Memory B cell (primary cell): ENCODE data around the gene KCNMA1.

Experiments
- ATAC-seq: fragments of 150-1000 bp; cut with Tn5 transposase; 2 replicates; pipeline ENCODE4 v1.10.0; 2021; ENCODE audit warnings: low read depth, mild to moderate bottlenecking, moderate library complexity
- DNase-seq, 2 donors: peaks; one replicate each; pipeline ENCODE4 v3.0.0; 2022; ENCODE audit warnings: low spot score in 2 of 2
- H3K27ac Mint-ChIP-seq: one replicate; pipeline ENCODE4 v1.8.0; 2022; ENCODE audit warnings: mild to moderate bottlenecking, moderate library complexity, mixed read lengths
- H3K27me3 Mint-ChIP-seq: one replicate; pipeline ENCODE4 v1.8.0; 2022; ENCODE audit warnings: mixed read lengths
- H3K36me3 Mint-ChIP-seq: one replicate; pipeline ENCODE4 v1.8.0; 2022; ENCODE audit warnings: mild to moderate bottlenecking, mixed read lengths
- H3K4me1 Mint-ChIP-seq: one replicate; pipeline ENCODE4 v1.8.0; 2022; ENCODE audit warnings: mixed read lengths
- H3K4me3 Mint-ChIP-seq: one replicate; pipeline ENCODE4 v1.8.0; 2022; ENCODE audit warnings: mild to moderate bottlenecking, moderate library complexity, mixed read lengths
- H3K9me3 Mint-ChIP-seq: one replicate; pipeline ENCODE4 v1.8.0; 2022; ENCODE audit warnings: mixed read lengths

The KCNMA1 gene

DNA sequence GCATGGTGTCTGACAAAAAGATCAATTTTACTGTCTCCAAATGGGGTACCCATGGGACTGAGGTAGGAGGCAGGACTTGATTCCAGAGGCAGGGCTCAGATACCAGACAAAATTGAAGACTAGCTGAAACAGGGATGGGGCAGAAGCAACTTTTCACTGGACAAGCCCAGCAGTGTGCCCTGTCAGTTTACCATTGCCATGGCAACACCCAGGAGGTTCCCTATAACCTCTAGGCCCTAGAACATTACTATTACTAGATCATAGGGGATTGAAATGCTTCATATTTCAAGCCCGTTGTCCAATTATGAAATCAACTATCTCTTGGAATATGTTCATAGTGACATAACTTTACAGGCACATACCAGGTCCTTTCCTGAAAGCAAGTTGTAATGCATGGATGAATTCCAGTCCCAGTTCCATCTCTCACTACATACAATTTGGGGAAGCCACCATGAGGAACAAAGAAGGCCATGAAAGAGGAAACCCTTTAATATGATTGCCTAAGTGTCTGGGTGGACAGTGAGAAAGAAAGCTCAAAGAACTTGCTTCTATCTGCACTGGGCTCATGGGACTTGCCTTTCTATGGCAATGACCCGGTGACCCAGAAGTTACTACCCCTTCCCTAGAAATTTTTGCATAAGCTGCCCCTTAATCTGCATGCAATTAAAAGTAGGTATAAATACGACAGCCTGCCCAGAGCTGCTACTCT is 557.9 kb downstream of the KCNMA1 start:
- H3K27me3 Mint-ChIP-seq = no peaks in the 10 kb centered on the region
- ATAC-seq (no peak), DNase-seq (no peak)
- no peaks in the 10 kb centered on the region for H3K36me3 Mint-ChIP-seq
- H3K4me3 Mint-ChIP-seq = no peak overlapping the region
- H3K27ac Mint-ChIP-seq = no peak overlapping the region
- no peaks in the 10 kb centered on the region for H3K9me3 Mint-ChIP-seq
- no peaks in the 10 kb centered on the region for H3K4me1 Mint-ChIP-seq

GRCh38 chr10:77077316-77077945 is 560.2 kb downstream of the KCNMA1 start:
- Mint-ChIP-seq H3K4me3 (no peak overlapping the region), H3K4me1 (no peaks in the 10 kb centered on the region), H3K36me3 (no peaks in the 10 kb centered on the region), H3K27me3 (no peaks in the 10 kb centered on the region), H3K9me3 (no peaks in the 10 kb centered on the region), H3K27ac (no peak overlapping the region)
- ATAC-seq (no peak), DNase-seq (no peak)

- DNase-seq (no peak), ATAC-seq (no peak)
- H3K4me3 Mint-ChIP-seq = no peak overlapping the region
Observed at GRCh38 chr10:77075926-77076325, 561.7 kb downstream of the KCNMA1 start.

DNA sequence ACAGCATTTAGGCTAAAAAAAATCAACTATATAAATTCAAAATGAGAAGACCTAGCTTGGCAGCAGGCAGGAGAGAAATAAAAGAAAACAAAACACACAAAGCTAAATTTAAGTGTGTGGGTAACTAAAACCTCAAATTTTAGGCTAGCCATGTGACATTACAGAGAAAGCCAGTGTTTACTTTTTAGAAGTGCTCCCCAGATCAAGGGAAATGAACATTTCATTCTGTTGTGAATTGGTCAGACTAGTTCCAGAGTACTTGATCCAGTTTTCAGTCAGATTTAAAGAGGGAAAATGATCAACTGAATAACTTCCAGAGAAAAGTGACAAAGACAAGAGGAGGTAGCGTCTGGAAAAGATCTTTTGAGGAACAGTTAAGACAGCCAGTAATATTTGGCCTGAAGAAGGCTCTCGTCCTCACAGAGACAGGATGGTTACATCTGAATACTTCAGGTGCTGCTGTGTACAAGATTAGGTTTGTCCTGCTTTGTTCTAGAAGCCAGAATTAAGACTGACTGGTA is 563.4 kb downstream of the KCNMA1 start:
- no peaks in the 10 kb centered on the region for H3K9me3 Mint-ChIP-seq
- ATAC-seq = no peak
- no peak overlapping the region for H3K27ac Mint-ChIP-seq
- DNase-seq = no peak
- H3K36me3 Mint-ChIP-seq = no peaks in the 10 kb centered on the region
- no peak overlapping the region for H3K4me3 Mint-ChIP-seq
- no peaks in the 10 kb centered on the region for H3K27me3 Mint-ChIP-seq
- H3K4me1 Mint-ChIP-seq = no peaks in the 10 kb centered on the region

More at GRCh38 chr10:77075926-77076325, 561.7 kb downstream of the KCNMA1 start:
- no peaks in the 10 kb centered on the region for H3K27me3 Mint-ChIP-seq
- no peaks in the 10 kb centered on the region for H3K36me3 Mint-ChIP-seq
- H3K9me3 Mint-ChIP-seq = no peaks in the 10 kb centered on the region
- H3K4me1 Mint-ChIP-seq = no peaks in the 10 kb centered on the region
- H3K27ac Mint-ChIP-seq = no peak overlapping the region

- no peak for DNase-seq
- H3K27me3 Mint-ChIP-seq = no peaks in the 10 kb centered on the region
- ATAC-seq = no peak
- no peak overlapping the region for H3K27ac Mint-ChIP-seq
- no peak overlapping the region for H3K4me3 Mint-ChIP-seq
- no peaks in the 10 kb centered on the region for H3K9me3 Mint-ChIP-seq
- no peaks in the 10 kb centered on the region for H3K4me1 Mint-ChIP-seq
- no peaks in the 10 kb centered on the region for H3K36me3 Mint-ChIP-seq
Observed at GRCh38 chr10:77073663-77073960, 564.0 kb downstream of the KCNMA1 start.

DNA sequence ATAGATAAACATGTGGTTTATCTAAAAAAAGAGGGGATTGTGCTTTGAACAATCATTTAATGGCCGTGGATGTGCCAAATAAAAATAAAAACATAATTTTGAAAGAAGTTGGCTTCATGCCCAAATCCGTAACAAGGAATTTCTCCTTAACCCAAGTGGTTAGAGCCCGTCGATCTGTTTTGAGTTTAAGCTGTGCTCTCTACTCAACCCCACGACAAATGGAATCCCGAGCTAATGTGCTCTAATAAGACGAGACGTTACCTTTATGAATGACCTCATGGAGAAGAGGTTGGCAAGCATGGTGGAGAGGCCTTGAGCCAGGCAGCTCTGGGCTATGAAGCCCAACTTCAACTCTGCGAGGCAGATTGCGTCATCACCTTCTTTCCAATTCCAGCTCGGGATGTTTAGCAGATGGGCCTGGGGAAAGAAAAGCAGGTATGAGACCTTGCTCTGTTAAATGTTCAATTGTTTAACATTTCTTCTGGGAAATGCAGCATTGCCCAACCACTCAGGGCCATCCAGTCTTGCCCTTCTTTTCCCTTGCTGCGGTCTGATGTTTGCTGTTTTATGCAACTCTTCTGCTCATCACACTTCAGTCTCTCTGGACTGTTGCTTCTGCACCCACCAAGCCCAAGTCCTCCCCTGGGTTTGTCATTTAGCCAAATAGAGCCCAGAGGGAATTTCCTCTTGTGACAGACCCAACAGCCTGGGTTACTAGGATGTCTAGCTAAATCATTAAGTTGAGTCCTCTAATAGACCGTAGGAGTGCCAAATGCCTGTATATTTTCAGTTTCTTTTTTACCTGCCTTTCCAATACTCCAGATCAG is 564.6 kb downstream of the KCNMA1 start:
- Mint-ChIP-seq H3K27me3 (no peaks in the 10 kb centered on the region), H3K9me3 (no peaks in the 10 kb centered on the region), H3K4me3 (no peak overlapping the region), H3K27ac (no peak overlapping the region), H3K36me3 (no peaks in the 10 kb centered on the region), H3K4me1 (no peaks in the 10 kb centered on the region)
- ATAC-seq = no peak
- DNase-seq = no peak

DNA sequence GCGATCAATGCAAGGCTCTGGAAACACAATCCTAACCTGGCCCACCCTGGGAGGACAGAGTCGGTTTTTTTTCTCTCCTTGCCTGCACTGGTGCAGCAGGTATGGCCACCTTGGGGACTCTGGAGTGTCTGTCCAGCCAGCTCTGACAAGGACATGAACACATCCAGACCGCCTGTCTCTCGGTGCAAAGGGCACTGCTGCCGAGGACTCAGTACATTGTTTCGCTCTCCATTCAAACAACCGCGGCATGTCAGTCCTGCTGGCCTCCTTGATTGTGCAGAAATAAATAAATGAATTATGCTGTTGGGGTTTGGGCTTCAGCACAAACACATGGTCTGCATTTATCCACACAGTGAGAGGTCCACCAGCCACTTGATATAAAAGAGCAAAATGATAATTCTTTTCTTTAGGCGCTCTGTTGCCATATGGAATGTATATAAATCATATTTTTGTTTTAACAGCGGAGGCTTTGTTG is 565.2 kb downstream of the KCNMA1 start:
- H3K27me3 Mint-ChIP-seq = no peaks in the 10 kb centered on the region
- ATAC-seq (no peak), DNase-seq (no peak)
- no peaks in the 10 kb centered on the region for H3K4me1 Mint-ChIP-seq
- H3K9me3 Mint-ChIP-seq = no peaks in the 10 kb centered on the region
- no peak overlapping the region for H3K27ac Mint-ChIP-seq
- no peaks in the 10 kb centered on the region for H3K36me3 Mint-ChIP-seq
- H3K4me3 Mint-ChIP-seq = no peak overlapping the region

- no peaks in the 10 kb centered on the region for H3K27me3 Mint-ChIP-seq
- no peaks in the 10 kb centered on the region for H3K4me1 Mint-ChIP-seq
- no peaks in the 10 kb centered on the region for H3K36me3 Mint-ChIP-seq
- no peak overlapping the region for H3K27ac Mint-ChIP-seq
- DNase-seq (no peak), ATAC-seq (no peak)
- H3K9me3 Mint-ChIP-seq = no peaks in the 10 kb centered on the region
- H3K4me3 Mint-ChIP-seq = no peak overlapping the region
Observed at GRCh38 chr10:77071956-77072355, 565.7 kb downstream of the KCNMA1 start.

- Mint-ChIP-seq H3K4me1 (no peaks in the 10 kb centered on the region), H3K27me3 (no peaks in the 10 kb centered on the region), H3K27ac (no peak overlapping the region), H3K9me3 (no peaks in the 10 kb centered on the region), H3K36me3 (no peaks in the 10 kb centered on the region), H3K4me3 (no peak overlapping the region)
- DNase-seq (no peak), ATAC-seq (no peak)
Observed at GRCh38 chr10:77071001-77071511, 566.6 kb downstream of the KCNMA1 start.

DNA sequence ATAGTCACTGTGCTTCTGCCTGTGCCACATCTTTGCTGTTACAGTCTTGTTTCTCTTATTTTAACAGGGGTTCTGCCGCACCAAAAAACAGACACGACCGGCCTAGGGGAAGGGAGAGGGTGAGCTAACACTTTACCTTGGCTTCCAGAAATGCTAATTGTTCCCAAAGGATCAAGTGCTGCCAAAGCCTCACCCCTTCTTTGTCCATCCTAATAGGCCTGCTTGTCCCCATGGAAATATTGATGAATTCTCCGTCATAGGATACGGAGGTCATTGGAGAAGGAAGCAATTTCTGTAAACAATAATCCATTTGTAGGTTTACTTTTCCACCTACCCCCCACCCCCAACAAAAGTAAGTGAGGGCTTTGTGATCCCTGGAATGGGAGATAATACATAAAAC is 567.3 kb downstream of the KCNMA1 start:
- H3K36me3 Mint-ChIP-seq = no peaks in the 10 kb centered on the region
- H3K27me3 Mint-ChIP-seq = no peaks in the 10 kb centered on the region
- no peaks in the 10 kb centered on the region for H3K9me3 Mint-ChIP-seq
- no peaks in the 10 kb centered on the region for H3K4me1 Mint-ChIP-seq
- H3K27ac Mint-ChIP-seq = no peak overlapping the region
- DNase-seq (no peak), ATAC-seq (no peak)
- no peak overlapping the region for H3K4me3 Mint-ChIP-seq

DNA sequence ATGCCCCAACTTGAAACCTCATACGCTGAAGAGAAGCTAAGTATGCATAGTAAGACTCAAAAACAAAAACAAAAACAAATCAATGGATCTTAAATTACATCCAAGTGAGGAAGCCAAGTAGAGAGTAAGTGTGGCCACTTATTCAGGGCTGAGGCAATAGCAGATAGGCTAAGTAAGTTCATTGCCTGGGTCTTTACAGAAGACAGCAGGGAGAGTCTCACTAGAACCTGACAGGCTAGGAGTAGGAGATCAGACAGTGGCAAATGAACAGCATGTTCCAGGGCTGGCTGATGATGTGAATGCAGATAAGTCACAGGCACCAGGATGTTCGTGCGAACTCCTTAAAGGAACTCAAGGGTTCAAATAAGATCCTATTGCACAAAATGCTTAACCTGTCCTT is 568.6 kb downstream of the KCNMA1 start:
- DNase-seq (no peak), ATAC-seq (no peak)
- Mint-ChIP-seq H3K4me1 (no peaks in the 10 kb centered on the region), H3K4me3 (no peak overlapping the region), H3K27ac (no peak overlapping the region), H3K9me3 (no peaks in the 10 kb centered on the region), H3K36me3 (no peaks in the 10 kb centered on the region), H3K27me3 (no peaks in the 10 kb centered on the region)

DNA sequence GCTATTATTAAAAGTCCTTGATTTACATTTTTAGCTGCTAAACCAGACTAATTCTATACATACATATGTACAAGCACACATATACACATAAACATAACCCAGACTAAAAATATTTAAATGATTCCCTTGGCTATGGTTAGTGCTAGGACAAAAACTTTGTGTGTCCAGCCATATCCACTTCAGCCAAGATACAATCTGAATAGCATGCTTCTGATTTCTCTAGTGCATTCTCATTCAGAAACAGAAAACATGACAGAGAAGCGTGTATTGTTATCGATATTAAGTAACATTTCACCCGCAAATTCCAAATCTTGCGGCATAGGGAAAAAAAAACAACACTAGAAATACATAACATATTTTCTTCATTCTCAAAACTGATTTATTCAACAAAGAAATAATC is 569.3 kb downstream of the KCNMA1 start:
- Mint-ChIP-seq H3K4me1 (no peaks in the 10 kb centered on the region), H3K27me3 (no peaks in the 10 kb centered on the region), H3K27ac (no peak overlapping the region)

GRCh38 chr10:77062381-77062780 is 575.2 kb downstream of the KCNMA1 start:
- Mint-ChIP-seq H3K4me1 (no peaks in the 10 kb centered on the region), H3K9me3 (no peaks in the 10 kb centered on the region), H3K27me3 (no peaks in the 10 kb centered on the region), H3K4me3 (no peak overlapping the region), H3K36me3 (no peaks in the 10 kb centered on the region), H3K27ac (no peak overlapping the region)
- ATAC-seq (no peak), DNase-seq (no peak)

More for the DNA sequence above, 569.3 kb downstream of the KCNMA1 start:
- DNase-seq = no peak
- ATAC-seq = no peak
- no peak overlapping the region for H3K4me3 Mint-ChIP-seq
- H3K36me3 Mint-ChIP-seq = no peaks in the 10 kb centered on the region
- H3K9me3 Mint-ChIP-seq = no peaks in the 10 kb centered on the region

DNA sequence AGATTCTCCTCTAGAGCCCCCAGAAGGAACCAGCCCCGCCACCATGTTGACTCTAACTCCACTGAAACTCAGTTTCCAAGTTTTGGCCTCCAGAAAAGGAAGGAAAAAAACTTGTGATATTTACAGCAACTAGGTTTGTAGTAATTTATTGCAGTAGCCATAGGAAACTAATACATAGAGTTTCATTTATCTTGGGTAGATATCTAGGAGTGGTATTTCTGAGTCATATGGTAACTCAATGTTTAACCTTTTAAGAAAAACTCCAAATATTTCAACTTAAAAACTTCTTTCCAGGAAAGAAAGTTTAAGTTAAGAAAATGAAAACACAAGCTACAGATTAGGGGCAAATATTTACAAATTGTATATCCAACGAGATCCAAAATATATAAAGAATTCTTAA is 576.7 kb downstream of the KCNMA1 start:
- ATAC-seq (no peak), DNase-seq (no peak)
- no peaks in the 10 kb centered on the region for H3K9me3 Mint-ChIP-seq
- no peak overlapping the region for H3K27ac Mint-ChIP-seq
- no peak overlapping the region for H3K4me3 Mint-ChIP-seq
- no peaks in the 10 kb centered on the region for H3K4me1 Mint-ChIP-seq
- no peaks in the 10 kb centered on the region for H3K27me3 Mint-ChIP-seq
- H3K36me3 Mint-ChIP-seq = no peaks in the 10 kb centered on the region
